ENCODE results near the gene FBXL15.

DNA sequence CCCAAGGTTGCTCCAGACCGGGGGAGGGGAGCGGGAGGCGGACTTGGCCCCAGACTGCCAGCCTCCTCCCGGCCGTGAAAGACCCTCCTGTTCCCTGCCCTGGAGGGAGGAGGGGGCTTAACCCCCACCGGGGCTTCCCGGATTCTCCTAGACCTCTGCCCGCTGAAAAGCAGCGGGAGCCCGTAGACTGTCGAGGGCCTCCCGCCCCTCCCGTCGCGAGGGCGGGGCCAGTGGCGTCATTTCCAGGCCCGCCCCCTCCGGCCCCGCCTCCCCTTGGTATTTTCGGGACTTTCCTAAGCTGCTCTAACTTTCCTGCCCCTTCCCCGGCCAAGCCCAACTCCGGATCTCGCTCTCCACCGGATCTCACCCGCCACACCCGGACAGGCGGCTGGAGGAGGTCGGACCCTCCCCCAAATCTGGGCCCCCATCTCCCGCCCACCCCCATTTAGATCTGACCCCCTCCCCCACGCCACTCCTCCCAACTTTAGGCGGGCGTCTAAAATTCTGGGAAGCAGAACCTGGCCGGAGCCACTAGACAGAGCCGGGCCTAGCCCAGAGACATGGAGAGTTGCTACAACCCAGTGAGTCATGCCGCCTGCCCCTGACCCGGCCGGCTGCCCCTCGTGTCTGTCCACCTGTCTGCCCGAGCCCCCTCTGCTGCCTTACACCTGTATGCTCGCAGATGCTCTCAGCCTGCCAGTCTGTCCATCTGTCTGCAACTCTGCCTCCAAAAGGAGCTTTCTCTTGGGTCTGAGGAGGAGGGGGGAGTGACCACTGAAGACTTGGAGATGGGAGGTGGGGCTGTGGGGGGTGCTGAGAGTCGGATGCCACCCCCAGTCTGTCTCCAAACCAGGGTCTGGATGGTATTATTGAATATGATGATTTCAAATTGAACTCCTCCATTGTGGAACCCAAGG, 25.0 kb upstream of the FBXL15 start, which contains the start of gene NFKB2:
- TF ChIP-seq YY1 (IDR thresholded peaks at IDR 0.05; ENCODE audit: low read depth) = no peak
- peak; percentile 59; the same call in 1 of the 2 replicates for TF ChIP-seq TAF1 (IDR thresholded peaks at IDR 0.05; ENCODE audit: low read depth)
- no peak; the same call in 1 of the 2 replicates for TF ChIP-seq MAX (IDR thresholded peaks at IDR 0.05)
- no peak for TF ChIP-seq EP300 (IDR thresholded peaks at IDR 0.05; ENCODE audit: borderline replicate concordance)
- no peak for TF ChIP-seq RAD21 (IDR thresholded peaks at IDR 0.05; ENCODE audit: low read depth)
- no peak for TF ChIP-seq FOXM1 (IDR thresholded peaks at IDR 0.05; ENCODE audit: borderline replicate concordance, low read depth)
- TF ChIP-seq TCF12 (IDR thresholded peaks at IDR 0.05; ENCODE audit: low read depth) = no peak
- TF ChIP-seq, protein P1, sequence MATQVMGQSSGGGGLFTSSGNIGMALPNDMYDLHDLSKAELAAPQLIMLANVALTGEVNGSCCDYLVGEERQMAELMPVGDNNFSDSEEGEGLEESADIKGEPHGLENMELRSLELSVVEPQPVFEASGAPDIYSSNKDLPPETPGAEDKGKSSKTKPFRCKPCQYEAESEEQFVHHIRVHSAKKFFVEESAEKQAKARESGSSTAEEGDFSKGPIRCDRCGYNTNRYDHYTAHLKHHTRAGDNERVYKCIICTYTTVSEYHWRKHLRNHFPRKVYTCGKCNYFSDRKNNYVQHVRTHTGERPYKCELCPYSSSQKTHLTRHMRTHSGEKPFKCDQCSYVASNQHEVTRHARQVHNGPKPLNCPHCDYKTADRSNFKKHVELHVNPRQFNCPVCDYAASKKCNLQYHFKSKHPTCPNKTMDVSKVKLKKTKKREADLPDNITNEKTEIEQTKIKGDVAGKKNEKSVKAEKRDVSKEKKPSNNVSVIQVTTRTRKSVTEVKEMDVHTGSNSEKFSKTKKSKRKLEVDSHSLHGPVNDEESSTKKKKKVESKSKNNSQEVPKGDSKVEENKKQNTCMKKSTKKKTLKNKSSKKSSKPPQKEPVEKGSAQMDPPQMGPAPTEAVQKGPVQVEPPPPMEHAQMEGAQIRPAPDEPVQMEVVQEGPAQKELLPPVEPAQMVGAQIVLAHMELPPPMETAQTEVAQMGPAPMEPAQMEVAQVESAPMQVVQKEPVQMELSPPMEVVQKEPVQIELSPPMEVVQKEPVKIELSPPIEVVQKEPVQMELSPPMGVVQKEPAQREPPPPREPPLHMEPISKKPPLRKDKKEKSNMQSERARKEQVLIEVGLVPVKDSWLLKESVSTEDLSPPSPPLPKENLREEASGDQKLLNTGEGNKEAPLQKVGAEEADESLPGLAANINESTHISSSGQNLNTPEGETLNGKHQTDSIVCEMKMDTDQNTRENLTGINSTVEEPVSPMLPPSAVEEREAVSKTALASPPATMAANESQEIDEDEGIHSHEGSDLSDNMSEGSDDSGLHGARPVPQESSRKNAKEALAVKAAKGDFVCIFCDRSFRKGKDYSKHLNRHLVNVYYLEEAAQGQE (IDR thresholded peaks at IDR 0.05; ENCODE audit: low read depth) = no peak
- peak; percentile 67 for TF ChIP-seq TEAD4 (IDR thresholded peaks at IDR 0.05)
- TF ChIP-seq EGR1 (IDR thresholded peaks at IDR 0.05) = peak; percentile 35; the same call in 1 of the 2 replicates
- no peak for TF ChIP-seq CEBPB (IDR thresholded peaks at IDR 0.05)

All from Ishikawa (cell line).